HepG2 (cell line): ENCODE measurements around the gene INHBC. TPM values are rescaled to one million over a fixed set of nuclear protein-coding genes. Genes with fewer than 3 reads are reported as not detected.

Experiments used
- DPF2 ChIP-seq: sonication (generic); formaldehyde crosslinking; IDR thresholded peaks from 2 replicates; pipeline ENCODE4 v1.4.0; 2020; ENCODE audit warnings: mild to moderate bottlenecking, low read depth, missing genetic modification reagents, borderline replicate concordance
- GMEB1 ChIP-seq: sonication (generic); formaldehyde crosslinking; IDR thresholded peaks from 2 replicates; pipeline ENCODE4 v1.5.1; 2020; ENCODE audit warnings: missing genetic modification reagents, mild to moderate bottlenecking, borderline replicate concordance
- HCFC1 ChIP-seq: fragments of 150-350 bp; IDR thresholded peaks from 2 replicates; pipeline ENCODE4 v1.6.1; 2014; ENCODE audit warnings: low read depth, low read length
- MAZ ChIP-seq, 2 experiments: sonication (generic) in 1 of 2; formaldehyde crosslinking in 1 of 2; IDR thresholded peaks; 2 replicates each; pipeline versions ENCODE4 v1.5.0 to v1.6.1; 2012 to 2020; ENCODE audit warnings: low read depth in 2 of 2, mild to moderate bottlenecking in 2 of 2, borderline replicate concordance in 1 of 2, improper control_type of control experiment in 1 of 2, low read length in 1 of 2, missing genetic modification reagents in 1 of 2, moderate library complexity in 1 of 2
- MED13 ChIP-seq: sonication (generic); formaldehyde crosslinking; IDR thresholded peaks from 2 replicates; pipeline ENCODE4 v1.5.0; 2020; ENCODE audit warnings: missing genetic modification reagents
- MNT ChIP-seq: fragments of 450-650 bp; IDR thresholded peaks from 2 replicates; pipeline ENCODE4 v1.6.1; 2016
- MZF1 ChIP-seq: sonication (generic); formaldehyde crosslinking; IDR thresholded peaks from 2 replicates; pipeline ENCODE4 v1.8.1; 2023; ENCODE audit warnings: mild to moderate bottlenecking, missing genetic modification reagents, borderline replicate concordance
- NFYC ChIP-seq: IDR thresholded peaks from 2 replicates; pipeline ENCODE4 v1.6.1; 2016; ENCODE audit warnings: missing genetic modification reagents, missing compliant biosample characterization
- RELA ChIP-seq: sonication (generic); formaldehyde crosslinking; IDR thresholded peaks from 2 replicates; pipeline ENCODE4 v1.4.0; 2020; ENCODE audit warnings: missing genetic modification reagents
- RFX3 ChIP-seq: IDR thresholded peaks from 2 replicates; pipeline ENCODE4 v1.6.1; 2016; ENCODE audit warnings: missing biosample characterization, missing genetic modification reagents
- RNF219 ChIP-seq: sonication (generic); formaldehyde crosslinking; IDR thresholded peaks from 2 replicates; pipeline ENCODE4 v1.5.0; 2020; ENCODE audit warnings: mild to moderate bottlenecking, missing genetic modification reagents
- ZBTB3 ChIP-seq: sonication (generic); formaldehyde crosslinking; IDR thresholded peaks from 2 replicates; pipeline ENCODE4 v1.4.0; 2020; ENCODE audit warnings: low read depth, mild to moderate bottlenecking, moderate library complexity, missing genetic modification reagents, borderline replicate concordance
- ZBTB42 ChIP-seq: sonication (generic); formaldehyde crosslinking; IDR thresholded peaks from 2 replicates; pipeline ENCODE4 v1.5.0; 2020; ENCODE audit warnings: mild to moderate bottlenecking, missing genetic modification reagents
- ZKSCAN8 ChIP-seq: IDR thresholded peaks from 2 replicates; pipeline ENCODE4 v1.6.1; 2016; ENCODE audit warnings: borderline replicate concordance, missing genetic modification reagents, missing compliant biosample characterization
- ZNF124 ChIP-seq: sonication (generic); formaldehyde crosslinking; IDR thresholded peaks from 2 replicates; pipeline ENCODE4 v1.4.0; 2020; ENCODE audit warnings: missing genetic modification reagents
- polyA plus RNA-seq, 8 experiments: library from polyadenylated mRNA; depleted of rRNA in 3 of 8; stranded (reverse) in 7 of 8; unstranded in 1 of 8; fragments of >200 nt; fragmentation: Illumina TruSeq in 4 of 8; extraction: Trizol in 4 of 8; gene quantifications; 2 replicates each; pipeline versions ENCODE4 v1.2.1 to v1.2.3, GENCODE V29; 2011 to 2016; ENCODE audit warnings: low read depth in 4 of 8, missing spikeins in 1 of 8, mixed read lengths in 1 of 8; ENCODE audit not compliant: insufficient read depth in 1 of 8
- total RNA-seq, 5 experiments: library from RNA; depleted of rRNA; stranded (reverse); fragments of >200 nt; fragmentation: Illumina TruSeq; extraction: Trizol; gene quantifications; 2 replicates each; pipeline ENCODE4 v1.2.3, GENCODE V29; 2016; ENCODE audit warnings: low read depth in 1 of 5
- TF ChIP-seq, protein P1 (sequence below): sonication (generic); formaldehyde crosslinking; IDR thresholded peaks from 2 replicates; pipeline ENCODE4 v1.8.0; 2022; ENCODE audit warnings: missing genetic modification reagents, mild to moderate bottlenecking, moderate library complexity, borderline replicate concordance
- TF ChIP-seq, protein P2 (sequence below): sonication (generic); formaldehyde crosslinking; IDR thresholded peaks from 2 replicates; pipeline ENCODE4 v1.5.0; 2020; ENCODE audit warnings: missing genetic modification reagents
- TF ChIP-seq, protein P3 (sequence below): IDR thresholded peaks from 2 replicates; pipeline ENCODE4 v1.6.1; 2016; ENCODE audit warnings: mild to moderate bottlenecking, missing biosample characterization, missing genetic modification reagents

The INHBC gene
- total and polyA plus RNA-seq, 2 of the 13 experiments (the other 11 are each of a cell fraction or from before 2014, with no cell fraction given) = 1.8 to 13.8 TPM

DNA sequence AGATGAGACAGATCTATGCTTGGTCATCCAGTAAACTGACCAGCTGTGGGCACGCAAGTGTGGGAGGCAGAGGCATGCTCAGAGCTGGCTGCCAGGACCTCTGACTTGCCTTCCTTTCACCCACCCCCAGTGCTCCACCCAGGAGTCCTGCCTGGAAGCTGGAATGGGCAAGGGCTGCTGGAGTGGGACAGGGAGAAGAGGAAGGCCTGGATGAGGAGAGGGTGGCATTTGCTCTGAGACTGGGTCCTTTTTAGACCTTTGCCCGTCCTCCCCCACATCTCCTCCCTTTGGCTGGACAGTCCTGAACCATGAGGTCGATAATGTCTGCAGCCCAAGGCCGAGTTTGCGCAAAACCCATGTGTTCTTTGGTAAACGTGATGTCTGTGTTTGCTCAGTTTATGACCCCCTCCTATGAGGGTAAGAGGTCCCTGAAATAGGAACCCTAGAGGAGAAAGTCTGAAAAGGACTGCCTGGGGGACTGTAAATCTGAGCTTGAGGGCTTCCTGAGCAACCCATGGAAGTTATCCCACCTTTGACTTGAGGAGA is 16.7 kb downstream of the INHBC start (continued):
- TF ChIP-seq, protein P1, sequence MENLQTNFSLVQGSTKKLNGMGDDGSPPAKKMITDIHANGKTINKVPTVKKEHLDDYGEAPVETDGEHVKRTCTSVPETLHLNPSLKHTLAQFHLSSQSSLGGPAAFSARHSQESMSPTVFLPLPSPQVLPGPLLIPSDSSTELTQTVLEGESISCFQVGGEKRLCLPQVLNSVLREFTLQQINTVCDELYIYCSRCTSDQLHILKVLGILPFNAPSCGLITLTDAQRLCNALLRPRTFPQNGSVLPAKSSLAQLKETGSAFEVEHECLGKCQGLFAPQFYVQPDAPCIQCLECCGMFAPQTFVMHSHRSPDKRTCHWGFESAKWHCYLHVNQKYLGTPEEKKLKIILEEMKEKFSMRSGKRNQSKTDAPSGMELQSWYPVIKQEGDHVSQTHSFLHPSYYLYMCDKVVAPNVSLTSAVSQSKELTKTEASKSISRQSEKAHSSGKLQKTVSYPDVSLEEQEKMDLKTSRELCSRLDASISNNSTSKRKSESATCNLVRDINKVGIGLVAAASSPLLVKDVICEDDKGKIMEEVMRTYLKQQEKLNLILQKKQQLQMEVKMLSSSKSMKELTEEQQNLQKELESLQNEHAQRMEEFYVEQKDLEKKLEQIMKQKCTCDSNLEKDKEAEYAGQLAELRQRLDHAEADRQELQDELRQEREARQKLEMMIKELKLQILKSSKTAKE (CRISPR knock-in tag) = peak; percentile 100
- TF ChIP-seq ZBTB42 (CRISPR knock-in tag) (no peak), ZNF124 (CRISPR knock-in tag) (peak; percentile 90), RNF219 (CRISPR knock-in tag) (0 out of 2 replicates have a peak, but pooled peaks have one; percentile 76), RELA (no peak), MZF1 (no peak), MNT (peak; percentile 66), ZKSCAN8 (CRISPR knock-in tag) (0 out of 2 replicates have a peak, but pooled peaks have one; percentile 71), MED13 (CRISPR knock-in tag) (peak; percentile 78; the same call in 1 of the 2 replicates), ZBTB3 (CRISPR knock-in tag) (peak; percentile 87; the same call in 1 of the 2 replicates), GMEB1 (CRISPR knock-in tag) (peak; percentile 79; the same call in 1 of the 2 replicates), MAZ (IDR thresholded peaks at IDR 0.05; ENCODE audit: borderline replicate concordance, low read depth, low read length) (peak; percentile 64; the same call in 1 of the 2 replicates), MAZ (CRISPR knock-in tag; IDR thresholded peaks at IDR 0.05; ENCODE audit: low read depth) (peak; percentile 95), DPF2 (CRISPR knock-in tag) (peak; percentile 99), RFX3 (CRISPR knock-in tag) (no peak), NFYC (CRISPR knock-in tag) (peak; percentile 26; the same call in 1 of the 2 replicates), HCFC1 (no peak)
- TF ChIP-seq, protein P2, sequence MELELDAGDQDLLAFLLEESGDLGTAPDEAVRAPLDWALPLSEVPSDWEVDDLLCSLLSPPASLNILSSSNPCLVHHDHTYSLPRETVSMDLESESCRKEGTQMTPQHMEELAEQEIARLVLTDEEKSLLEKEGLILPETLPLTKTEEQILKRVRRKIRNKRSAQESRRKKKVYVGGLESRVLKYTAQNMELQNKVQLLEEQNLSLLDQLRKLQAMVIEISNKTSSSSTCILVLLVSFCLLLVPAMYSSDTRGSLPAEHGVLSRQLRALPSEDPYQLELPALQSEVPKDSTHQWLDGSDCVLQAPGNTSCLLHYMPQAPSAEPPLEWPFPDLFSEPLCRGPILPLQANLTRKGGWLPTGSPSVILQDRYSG (CRISPR knock-in tag) = no peak
- TF ChIP-seq, protein P3, sequence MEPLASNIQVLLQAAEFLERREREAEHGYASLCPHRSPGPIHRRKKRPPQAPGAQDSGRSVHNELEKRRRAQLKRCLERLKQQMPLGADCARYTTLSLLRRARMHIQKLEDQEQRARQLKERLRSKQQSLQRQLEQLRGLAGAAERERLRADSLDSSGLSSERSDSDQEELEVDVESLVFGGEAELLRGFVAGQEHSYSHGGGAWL (CRISPR knock-in tag) = peak; percentile 65; the same call in 1 of the 2 replicates
